SK-N-SH treated with all-trans-retinoic acid at 6 μM for 48 hours (cell line): ENCODE data around the gene ABLIM1.

Source experiments
- ATAC-seq: fragments of 200-7000 bp; cut with Tn5 transposase; 3 replicates; pipeline ENCODE4 v1.9.1; 2020; ENCODE audit warnings: mild to moderate bottlenecking, moderate library complexity
- CSDC2 ChIP-seq: fragments of 250-450 bp; sonication (Bioruptor Pico); IDR thresholded peaks from 2 replicates; pipeline ENCODE4 v1.5.0; 2020; ENCODE audit warnings: mild to moderate bottlenecking, moderate library complexity
- ESRRG ChIP-seq: fragments of 250-450 bp; sonication (Bioruptor Pico); IDR thresholded peaks from 2 replicates; pipeline ENCODE4 v1.6.1; 2021; ENCODE audit warnings: mild to moderate bottlenecking
- GLIS3 ChIP-seq: fragments of 250-450 bp; sonication (Bioruptor Pico); IDR thresholded peaks from 2 replicates; pipeline ENCODE4 v1.5.0; 2020; ENCODE audit warnings: mild to moderate bottlenecking, moderate library complexity
- ISL1 ChIP-seq: fragments of 250-450 bp; sonication (Bioruptor Pico); IDR thresholded peaks from 2 replicates; pipeline ENCODE4 v2.1.2; 2022; ENCODE audit warnings: mild to moderate bottlenecking, moderate library complexity
- OSR1 ChIP-seq: fragments of 250-450 bp; sonication (Bioruptor Pico); IDR thresholded peaks from 2 replicates; pipeline ENCODE4 v1.8.0; 2022; ENCODE audit warnings: moderate library complexity, mild to moderate bottlenecking, inconsistent platforms
- PPARA ChIP-seq: fragments of 250-450 bp; sonication (Bioruptor Pico); IDR thresholded peaks from 2 replicates; pipeline ENCODE4 v1.5.0; 2020; ENCODE audit warnings: mild to moderate bottlenecking, borderline replicate concordance
- RARB ChIP-seq: fragments of 250-450 bp; sonication (Bioruptor Pico); IDR thresholded peaks from 2 replicates; pipeline ENCODE4 v1.8.0; 2021; ENCODE audit warnings: mild to moderate bottlenecking, moderate library complexity
- TCF4 ChIP-seq: fragments of 250-450 bp; sonication (Bioruptor Pico); IDR thresholded peaks from 2 replicates; pipeline ENCODE4 v1.8.0; 2021; ENCODE audit warnings: mild to moderate bottlenecking, moderate library complexity, borderline replicate concordance
- TOX ChIP-seq: fragments of 250-450 bp; sonication (Bioruptor Pico); IDR thresholded peaks from 2 replicates; pipeline ENCODE4 v1.8.0; 2021; ENCODE audit warnings: mild to moderate bottlenecking, moderate library complexity, borderline replicate concordance
- ZC3H10 ChIP-seq: fragments of 250-450 bp; sonication (Bioruptor Pico); IDR thresholded peaks from 2 replicates; pipeline ENCODE4 v1.5.1; 2021; ENCODE audit warnings: mild to moderate bottlenecking, moderate library complexity
- ZFP3 ChIP-seq: fragments of 250-450 bp; sonication (Bioruptor Pico); IDR thresholded peaks from 2 replicates; pipeline ENCODE4 v1.5.0; 2020; ENCODE audit warnings: mild to moderate bottlenecking, moderate library complexity
- ZFP30 ChIP-seq: fragments of 450-650 bp; formaldehyde crosslinking; IDR thresholded peaks from 2 replicates; pipeline ENCODE4 v1.5.0; 2022; ENCODE audit warnings: mild to moderate bottlenecking, moderate library complexity
- ZNF565 ChIP-seq: fragments of 450-650 bp; formaldehyde crosslinking; conservative IDR thresholded peaks from 2 replicates; pipeline ENCODE4 v1.5.0; 2020; ENCODE audit warnings: low read depth, mild to moderate bottlenecking, moderate library complexity
- ZNF70 ChIP-seq: fragments of 450-650 bp; formaldehyde crosslinking; IDR thresholded peaks from 2 replicates; pipeline ENCODE4 v1.5.0; 2020; ENCODE audit warnings: mild to moderate bottlenecking, moderate library complexity
- ZNF8 ChIP-seq: fragments of 450-650 bp; formaldehyde crosslinking; IDR thresholded peaks from 2 replicates; pipeline ENCODE4 v1.5.0; 2020; ENCODE audit warnings: mild to moderate bottlenecking, moderate library complexity
- TF ChIP-seq, protein P1 (sequence below): fragments of 250-450 bp; sonication (Bioruptor Pico); IDR thresholded peaks from 2 replicates; pipeline ENCODE4 v1.8.0; 2020; ENCODE audit warnings: mild to moderate bottlenecking, moderate library complexity, borderline replicate concordance
- TF ChIP-seq, protein P2 (sequence below): fragments of 250-450 bp; sonication (Bioruptor Pico); IDR thresholded peaks from 2 replicates; pipeline ENCODE4 v1.8.0; 2021; ENCODE audit warnings: low read depth, mild to moderate bottlenecking, moderate library complexity, borderline replicate concordance
- TF ChIP-seq, protein P3 (sequence below): fragments of 250-450 bp; sonication (Bioruptor Pico); IDR thresholded peaks from 2 replicates; pipeline ENCODE4 v1.5.1; 2021; ENCODE audit warnings: mild to moderate bottlenecking, moderate library complexity
- TF ChIP-seq, protein P4 (sequence below): fragments of 250-450 bp; sonication (Bioruptor Pico); IDR thresholded peaks from 2 replicates; pipeline ENCODE4 v1.5.0; 2020; ENCODE audit warnings: mild to moderate bottlenecking, moderate library complexity
- TF ChIP-seq, protein P5 (sequence below): fragments of 250-450 bp; sonication (Bioruptor Pico); IDR thresholded peaks from 2 replicates; pipeline ENCODE4 v1.5.1; 2020; ENCODE audit warnings: low read depth, mild to moderate bottlenecking, moderate library complexity

ABLIM1 gene

DNA sequence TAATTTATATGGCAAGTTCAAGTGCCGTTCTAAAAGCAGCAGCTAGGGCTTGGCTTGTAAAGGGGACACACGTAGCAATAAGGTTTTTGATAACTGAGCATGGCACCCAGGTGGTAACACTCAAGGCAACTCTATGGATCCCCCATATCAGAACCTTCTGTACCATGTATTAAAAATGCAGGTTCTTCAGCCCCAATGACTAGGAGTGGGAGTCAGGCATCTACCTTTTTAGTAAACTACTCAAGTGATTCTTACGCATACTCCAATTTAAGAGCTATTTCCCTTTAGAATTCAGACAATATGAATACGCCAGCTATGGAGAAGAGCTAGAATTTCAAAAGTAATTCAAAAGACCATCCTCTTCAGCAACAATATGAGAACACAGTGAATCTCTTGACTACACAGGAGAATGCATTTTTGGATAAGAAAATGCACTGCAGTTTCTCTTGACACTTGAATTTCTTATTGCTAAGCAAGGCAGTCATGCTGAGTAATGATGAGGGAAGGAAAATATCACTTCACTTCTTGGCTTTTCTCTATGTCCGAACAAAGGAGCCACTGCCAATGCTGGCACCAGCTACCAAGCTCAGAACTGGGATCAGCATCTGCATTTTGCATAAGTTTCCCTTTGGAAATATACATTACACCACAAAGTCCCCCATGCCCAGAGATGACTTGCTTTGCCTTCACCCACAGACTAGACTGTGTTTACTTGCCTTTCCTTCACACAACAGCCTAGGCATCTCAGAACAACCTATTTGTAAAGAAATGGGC lies 53.5 kb downstream of the ABLIM1 start:
- peak; percentile 21 for ATAC-seq

DNA sequence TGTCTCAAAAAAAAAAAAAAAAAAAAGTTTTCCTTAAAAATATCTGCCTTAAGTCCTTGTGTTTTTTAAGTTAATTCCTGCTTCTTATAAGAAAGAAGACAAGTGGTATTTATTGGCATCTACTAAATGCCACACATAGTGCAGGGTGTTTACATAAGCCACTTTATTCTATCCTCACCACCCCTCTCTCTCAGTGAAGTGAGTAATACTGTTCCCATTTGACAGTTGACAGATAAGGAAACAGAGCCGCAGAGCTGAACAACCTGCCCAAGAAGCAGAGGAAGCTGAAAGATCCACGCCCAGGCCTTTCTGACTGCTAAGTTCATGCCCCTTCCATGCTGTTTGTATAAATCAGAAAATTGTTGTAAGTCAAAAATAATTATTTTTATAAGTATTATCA lies 54.1 kb downstream of the ABLIM1 start:
- peak; percentile 47 for ATAC-seq
- TF ChIP-seq, protein P1, sequence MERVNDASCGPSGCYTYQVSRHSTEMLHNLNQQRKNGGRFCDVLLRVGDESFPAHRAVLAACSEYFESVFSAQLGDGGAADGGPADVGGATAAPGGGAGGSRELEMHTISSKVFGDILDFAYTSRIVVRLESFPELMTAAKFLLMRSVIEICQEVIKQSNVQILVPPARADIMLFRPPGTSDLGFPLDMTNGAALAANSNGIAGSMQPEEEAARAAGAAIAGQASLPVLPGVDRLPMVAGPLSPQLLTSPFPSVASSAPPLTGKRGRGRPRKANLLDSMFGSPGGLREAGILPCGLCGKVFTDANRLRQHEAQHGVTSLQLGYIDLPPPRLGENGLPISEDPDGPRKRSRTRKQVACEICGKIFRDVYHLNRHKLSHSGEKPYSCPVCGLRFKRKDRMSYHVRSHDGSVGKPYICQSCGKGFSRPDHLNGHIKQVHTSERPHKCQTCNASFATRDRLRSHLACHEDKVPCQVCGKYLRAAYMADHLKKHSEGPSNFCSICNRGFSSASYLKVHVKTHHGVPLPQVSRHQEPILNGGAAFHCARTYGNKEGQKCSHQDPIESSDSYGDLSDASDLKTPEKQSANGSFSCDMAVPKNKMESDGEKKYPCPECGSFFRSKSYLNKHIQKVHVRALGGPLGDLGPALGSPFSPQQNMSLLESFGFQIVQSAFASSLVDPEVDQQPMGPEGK (CRISPR knock-in tag), result no peak
- no peak for TF ChIP-seq ZFP30
- no peak for TF ChIP-seq TCF4
- peak; percentile 56 for TF ChIP-seq ISL1 (CRISPR knock-in tag)
- TF ChIP-seq, protein P2, sequence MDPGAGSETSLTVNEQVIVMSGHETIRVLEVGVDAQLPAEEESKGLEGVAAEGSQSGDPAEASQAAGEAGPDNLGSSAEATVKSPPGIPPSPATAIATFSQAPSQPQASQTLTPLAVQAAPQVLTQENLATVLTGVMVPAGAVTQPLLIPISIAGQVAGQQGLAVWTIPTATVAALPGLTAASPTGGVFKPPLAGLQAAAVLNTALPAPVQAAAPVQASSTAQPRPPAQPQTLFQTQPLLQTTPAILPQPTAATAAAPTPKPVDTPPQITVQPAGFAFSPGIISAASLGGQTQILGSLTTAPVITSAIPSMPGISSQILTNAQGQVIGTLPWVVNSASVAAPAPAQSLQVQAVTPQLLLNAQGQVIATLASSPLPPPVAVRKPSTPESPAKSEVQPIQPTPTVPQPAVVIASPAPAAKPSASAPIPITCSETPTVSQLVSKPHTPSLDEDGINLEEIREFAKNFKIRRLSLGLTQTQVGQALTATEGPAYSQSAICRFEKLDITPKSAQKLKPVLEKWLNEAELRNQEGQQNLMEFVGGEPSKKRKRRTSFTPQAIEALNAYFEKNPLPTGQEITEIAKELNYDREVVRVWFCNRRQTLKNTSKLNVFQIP (CRISPR knock-in tag), result no peak
- TF ChIP-seq ZNF8 (CRISPR knock-in tag), result no peak
- no peak for TF ChIP-seq ZNF565 (CRISPR knock-in tag)

More for the DNA sequence above, 53.5 kb downstream of the ABLIM1 start:
- TF ChIP-seq CSDC2 (CRISPR knock-in tag) (no peak), TCF4 (no peak), ZNF8 (CRISPR knock-in tag) (no peak), ZFP3 (CRISPR knock-in tag) (no peak), PPARA (CRISPR knock-in tag) (no peak), ISL1 (CRISPR knock-in tag) (no peak), ESRRG (CRISPR knock-in tag) (no peak), ZC3H10 (CRISPR knock-in tag) (no peak), GLIS3 (no peak)
- TF ChIP-seq, protein P3, sequence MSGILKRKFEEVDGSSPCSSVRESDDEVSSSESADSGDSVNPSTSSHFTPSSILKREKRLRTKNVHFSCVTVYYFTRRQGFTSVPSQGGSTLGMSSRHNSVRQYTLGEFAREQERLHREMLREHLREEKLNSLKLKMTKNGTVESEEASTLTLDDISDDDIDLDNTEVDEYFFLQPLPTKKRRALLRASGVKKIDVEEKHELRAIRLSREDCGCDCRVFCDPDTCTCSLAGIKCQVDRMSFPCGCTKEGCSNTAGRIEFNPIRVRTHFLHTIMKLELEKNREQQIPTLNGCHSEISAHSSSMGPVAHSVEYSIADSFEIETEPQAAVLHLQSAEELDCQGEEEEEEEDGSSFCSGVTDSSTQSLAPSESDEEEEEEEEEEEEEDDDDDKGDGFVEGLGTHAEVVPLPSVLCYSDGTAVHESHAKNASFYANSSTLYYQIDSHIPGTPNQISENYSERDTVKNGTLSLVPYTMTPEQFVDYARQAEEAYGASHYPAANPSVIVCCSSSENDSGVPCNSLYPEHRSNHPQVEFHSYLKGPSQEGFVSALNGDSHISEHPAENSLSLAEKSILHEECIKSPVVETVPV (CRISPR knock-in tag), result no peak
- TF ChIP-seq, protein P2 (CRISPR knock-in tag), result no peak
- TF ChIP-seq, protein P1 (CRISPR knock-in tag), result no peak

DNA sequence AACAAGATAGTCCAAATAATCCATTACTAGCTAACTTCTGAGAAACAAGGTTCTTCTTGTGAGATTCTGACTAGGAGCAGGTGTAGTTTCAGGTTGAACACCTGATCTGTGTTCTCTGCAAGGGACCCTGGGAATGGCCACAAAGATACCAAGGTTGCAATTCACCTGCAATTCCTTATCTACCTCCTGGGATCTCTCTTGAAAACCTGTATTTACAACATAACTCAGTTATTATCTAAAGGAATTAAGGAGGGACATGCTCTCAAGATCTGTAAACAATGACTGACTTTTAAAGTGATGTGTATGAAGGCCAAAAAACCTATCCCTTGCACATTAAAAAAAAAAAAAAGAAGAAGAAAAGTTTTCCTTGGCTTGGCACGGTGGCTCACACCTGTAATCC lies 54.8 kb downstream of the ABLIM1 start:
- no peak for ATAC-seq
- no peak for TF ChIP-seq ZC3H10 (CRISPR knock-in tag)
- no peak for TF ChIP-seq ZFP3 (CRISPR knock-in tag)
- TF ChIP-seq OSR1, result no peak
- no peak for TF ChIP-seq ZFP30
- TF ChIP-seq, protein P3 (CRISPR knock-in tag), result no peak
- TF ChIP-seq, protein P2 (CRISPR knock-in tag), result no peak
- TF ChIP-seq CSDC2 (CRISPR knock-in tag), result no peak
- no peak for TF ChIP-seq TOX (CRISPR knock-in tag)
- TF ChIP-seq, protein P4, sequence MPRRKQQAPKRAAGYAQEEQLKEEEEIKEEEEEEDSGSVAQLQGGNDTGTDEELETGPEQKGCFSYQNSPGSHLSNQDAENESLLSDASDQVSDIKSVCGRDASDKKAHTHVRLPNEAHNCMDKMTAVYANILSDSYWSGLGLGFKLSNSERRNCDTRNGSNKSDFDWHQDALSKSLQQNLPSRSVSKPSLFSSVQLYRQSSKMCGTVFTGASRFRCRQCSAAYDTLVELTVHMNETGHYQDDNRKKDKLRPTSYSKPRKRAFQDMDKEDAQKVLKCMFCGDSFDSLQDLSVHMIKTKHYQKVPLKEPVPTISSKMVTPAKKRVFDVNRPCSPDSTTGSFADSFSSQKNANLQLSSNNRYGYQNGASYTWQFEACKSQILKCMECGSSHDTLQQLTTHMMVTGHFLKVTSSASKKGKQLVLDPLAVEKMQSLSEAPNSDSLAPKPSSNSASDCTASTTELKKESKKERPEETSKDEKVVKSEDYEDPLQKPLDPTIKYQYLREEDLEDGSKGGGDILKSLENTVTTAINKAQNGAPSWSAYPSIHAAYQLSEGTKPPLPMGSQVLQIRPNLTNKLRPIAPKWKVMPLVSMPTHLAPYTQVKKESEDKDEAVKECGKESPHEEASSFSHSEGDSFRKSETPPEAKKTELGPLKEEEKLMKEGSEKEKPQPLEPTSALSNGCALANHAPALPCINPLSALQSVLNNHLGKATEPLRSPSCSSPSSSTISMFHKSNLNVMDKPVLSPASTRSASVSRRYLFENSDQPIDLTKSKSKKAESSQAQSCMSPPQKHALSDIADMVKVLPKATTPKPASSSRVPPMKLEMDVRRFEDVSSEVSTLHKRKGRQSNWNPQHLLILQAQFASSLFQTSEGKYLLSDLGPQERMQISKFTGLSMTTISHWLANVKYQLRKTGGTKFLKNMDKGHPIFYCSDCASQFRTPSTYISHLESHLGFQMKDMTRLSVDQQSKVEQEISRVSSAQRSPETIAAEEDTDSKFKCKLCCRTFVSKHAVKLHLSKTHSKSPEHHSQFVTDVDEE, result no peak
- TF ChIP-seq, protein P5, sequence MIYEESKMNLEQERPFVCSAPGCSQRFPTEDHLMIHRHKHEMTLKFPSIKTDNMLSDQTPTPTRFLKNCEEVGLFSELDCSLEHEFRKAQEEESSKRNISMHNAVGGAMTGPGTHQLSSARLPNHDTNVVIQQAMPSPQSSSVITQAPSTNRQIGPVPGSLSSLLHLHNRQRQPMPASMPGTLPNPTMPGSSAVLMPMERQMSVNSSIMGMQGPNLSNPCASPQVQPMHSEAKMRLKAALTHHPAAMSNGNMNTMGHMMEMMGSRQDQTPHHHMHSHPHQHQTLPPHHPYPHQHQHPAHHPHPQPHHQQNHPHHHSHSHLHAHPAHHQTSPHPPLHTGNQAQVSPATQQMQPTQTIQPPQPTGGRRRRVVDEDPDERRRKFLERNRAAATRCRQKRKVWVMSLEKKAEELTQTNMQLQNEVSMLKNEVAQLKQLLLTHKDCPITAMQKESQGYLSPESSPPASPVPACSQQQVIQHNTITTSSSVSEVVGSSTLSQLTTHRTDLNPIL (CRISPR knock-in tag), result no peak
- no peak for TF ChIP-seq ZNF565 (CRISPR knock-in tag)
- TF ChIP-seq ZNF70, result no peak
- TF ChIP-seq RARB (CRISPR knock-in tag), result no peak
